A549 (cell line): ENCODE data around the gene CIITA.

Source experiments
- MAFK ChIP-seq: fragments of 450-650 bp; IDR thresholded peaks from 2 replicates; pipeline ENCODE4 v1.6.1; 2014; ENCODE audit not compliant: partially characterized antibody
- RFX5 ChIP-seq: fragments of 450-650 bp; IDR thresholded peaks from 2 replicates; pipeline ENCODE4 v1.7.1; 2014; ENCODE audit warnings: antibody characterized with exemption, mild to moderate bottlenecking, moderate library complexity
- SMC3 ChIP-seq: fragments of >200 bp; sonication (Bioruptor Twin); formaldehyde crosslinking; IDR thresholded peaks from 3 replicates; pipeline ENCODE4 v1.6.1; 2018; ENCODE audit warnings: inconsistent platforms
- TF ChIP-seq, protein P1 (sequence below): fragments of >200 bp; sonication (Bioruptor Twin); formaldehyde crosslinking; IDR thresholded peaks from 3 replicates; pipeline ENCODE4 v1.5.1; 2016

DNA sequence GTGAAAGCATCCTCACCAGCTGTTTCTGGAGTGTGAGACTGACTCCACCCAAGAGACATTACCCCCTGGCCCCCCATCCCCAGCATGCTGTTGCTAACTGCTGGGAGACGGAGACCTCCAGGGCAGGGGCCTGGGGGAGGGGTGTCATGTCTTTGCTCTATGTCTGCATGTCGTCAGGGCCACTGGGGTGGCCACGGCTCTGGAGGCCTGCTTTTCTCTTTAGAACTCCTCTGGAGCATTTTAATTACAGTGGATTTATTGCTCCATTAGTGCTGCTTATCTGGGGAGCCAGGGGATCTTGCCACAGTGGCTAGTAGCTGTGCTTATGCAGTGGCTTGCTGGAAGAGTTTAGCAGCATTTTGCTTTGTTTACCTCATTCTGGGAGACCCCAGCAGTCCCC lies 99.6 kb downstream of the CIITA start:
- TF ChIP-seq SMC3 = no peak
- TF ChIP-seq MAFK = no peak
- TF ChIP-seq, protein P1, sequence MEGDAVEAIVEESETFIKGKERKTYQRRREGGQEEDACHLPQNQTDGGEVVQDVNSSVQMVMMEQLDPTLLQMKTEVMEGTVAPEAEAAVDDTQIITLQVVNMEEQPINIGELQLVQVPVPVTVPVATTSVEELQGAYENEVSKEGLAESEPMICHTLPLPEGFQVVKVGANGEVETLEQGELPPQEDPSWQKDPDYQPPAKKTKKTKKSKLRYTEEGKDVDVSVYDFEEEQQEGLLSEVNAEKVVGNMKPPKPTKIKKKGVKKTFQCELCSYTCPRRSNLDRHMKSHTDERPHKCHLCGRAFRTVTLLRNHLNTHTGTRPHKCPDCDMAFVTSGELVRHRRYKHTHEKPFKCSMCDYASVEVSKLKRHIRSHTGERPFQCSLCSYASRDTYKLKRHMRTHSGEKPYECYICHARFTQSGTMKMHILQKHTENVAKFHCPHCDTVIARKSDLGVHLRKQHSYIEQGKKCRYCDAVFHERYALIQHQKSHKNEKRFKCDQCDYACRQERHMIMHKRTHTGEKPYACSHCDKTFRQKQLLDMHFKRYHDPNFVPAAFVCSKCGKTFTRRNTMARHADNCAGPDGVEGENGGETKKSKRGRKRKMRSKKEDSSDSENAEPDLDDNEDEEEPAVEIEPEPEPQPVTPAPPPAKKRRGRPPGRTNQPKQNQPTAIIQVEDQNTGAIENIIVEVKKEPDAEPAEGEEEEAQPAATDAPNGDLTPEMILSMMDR = no peak
- no peak for TF ChIP-seq RFX5
